Peyer's patch (tissue), 4 donors: ENCODE data around the gene ODC1.

Source experiments
- CTCF ChIP-seq, 6 experiments: fragments of 450-650 bp in 4 of 6; fragments of 200-600 bp in 2 of 6; sonication (generic) in 1 of 6; IDR thresholded peaks; one replicate each; pipeline ENCODE4 v1.5.1; 2017 to 2019; ENCODE audit warnings: antibody characterized with exemption in 6 of 6, mild to moderate bottlenecking in 3 of 6, moderate library complexity in 1 of 6
- POLR2A ChIP-seq, 2 donors: fragments of 450-650 bp; IDR thresholded peaks; one replicate each; pipeline ENCODE4 v1.5.1; 2017; ENCODE audit warnings: antibody characterized with exemption in 2 of 2, mild to moderate bottlenecking in 2 of 2, moderate library complexity in 2 of 2

- TF ChIP-seq CTCF (IDR thresholded peaks at IDR 0.05) (no peak), POLR2A (IDR thresholded peaks at IDR 0.05) (peak in 1 of 2 donors; percentile 8)
These were observed 45.6 kb upstream of the ODC1 start for GRCh38 chr2:10493634-10494281.
